Suprapubic skin (tissue), 4 donors: ENCODE measurements around the gene FXYD3. TPM values are rescaled to one million over a fixed set of nuclear protein-coding genes. Genes with fewer than 3 reads are reported as not detected.

Source experiments
- DNase-seq, 2 donors: peaks; one replicate each; pipeline ENCODE4 v3.0.0-alpha.2; 2019; ENCODE audit warnings: low spot score in 2 of 2
- H3K27ac ChIP-seq: fragments of 200-600 bp; sonication (generic); one replicate; pipeline ENCODE4 v1.5.1; 2019
- H3K27me3 ChIP-seq: fragments of 200-600 bp; sonication (generic); one replicate; pipeline ENCODE4 v1.5.1; 2019
- H3K36me3 ChIP-seq: fragments of 200-600 bp; sonication (generic); one replicate; pipeline ENCODE4 v1.5.1; 2019
- H3K4me1 ChIP-seq: fragments of 200-600 bp; sonication (generic); one replicate; pipeline ENCODE4 v1.5.1; 2019
- H3K4me3 ChIP-seq: fragments of 200-600 bp; sonication (generic); one replicate; pipeline ENCODE4 v1.5.1; 2019; ENCODE audit warnings: mild to moderate bottlenecking
- H3K9me3 ChIP-seq: fragments of 200-600 bp; sonication (generic); one replicate; pipeline ENCODE4 v1.5.1; 2019
- EP300 ChIP-seq: sonication (generic); formaldehyde crosslinking; IDR thresholded peaks from one replicate; pipeline ENCODE4 v1.6.1; 2017; ENCODE audit warnings: antibody characterized with exemption
- POLR2A ChIP-seq, 2 donors: fragments of 450-650 bp; IDR thresholded peaks; one replicate each; pipeline ENCODE4 v1.6.1; 2017; ENCODE audit warnings: antibody characterized with exemption in 2 of 2, mild to moderate bottlenecking in 2 of 2, moderate library complexity in 2 of 2
- POLR2AphosphoS5 ChIP-seq, 3 donors: sonication (generic); formaldehyde crosslinking; IDR thresholded peaks; one replicate each; pipeline ENCODE4 v1.6.1; 2017; ENCODE audit warnings: antibody characterized with exemption in 3 of 3
- WGBS: methylation state at CpG from one replicate; pipeline ENCODE4 v1.1.5; 2018; 5-methylcytosine and 5-hydroxymethylcytosine counted together
- total RNA-seq, 4 donors: library from RNA; depleted of rRNA; stranded (reverse); fragments of >200 nt; gene quantifications; one replicate each; pipeline ENCODE4 v1.1.0, GENCODE V29; 2016
- TF ChIP-seq, protein P1 (sequence below), 2 donors: fragments of 200-600 bp in 1 of 2; fragments of 450-650 bp in 1 of 2; sonication (generic) in 1 of 2; IDR thresholded peaks; one replicate each; pipeline ENCODE4 v1.5.1; 2016 to 2019; ENCODE audit warnings: antibody characterized with exemption in 2 of 2, mild to moderate bottlenecking in 1 of 2, moderate library complexity in 1 of 2

The FXYD3 gene
- total RNA-seq, 4 donors from 2014 or later = 383 to 765 (median 575) TPM

DNA sequence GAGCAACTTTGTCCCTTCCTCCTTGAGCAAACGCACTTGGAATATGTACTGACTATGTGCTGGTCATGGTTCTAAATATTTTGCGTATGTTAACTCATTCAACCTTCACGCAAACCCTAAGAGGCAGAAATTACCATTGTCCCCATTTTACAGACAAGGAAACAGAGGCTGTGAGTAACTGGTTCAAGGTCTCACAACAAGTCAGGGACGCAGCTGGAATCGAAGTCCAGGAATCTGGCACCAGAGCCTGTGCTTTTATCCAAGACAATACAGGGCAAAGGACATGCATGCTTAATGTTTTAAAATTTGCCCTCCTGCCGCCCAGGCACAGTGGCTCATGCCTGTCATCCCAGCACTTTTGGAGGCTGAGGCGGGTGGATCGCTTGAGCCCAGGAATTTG is 44.0 kb downstream of the FXYD3 start:
- Histone ChIP-seq H3K27me3 (no peaks in the 10 kb centered on the region), H3K4me1 (peaks cover 13% of the 10 kb centered on the region), H3K9me3 (peaks cover 4% of the 10 kb centered on the region), H3K4me3 (no peak overlapping the region), H3K27ac (no peak overlapping the region), H3K36me3 (peaks cover 69% of the 10 kb centered on the region)
- TF ChIP-seq EP300 (no peak), POLR2A (IDR thresholded peaks at IDR 0.05) (no peak), POLR2AphosphoS5 (IDR thresholded peaks at IDR 0.05) (no peak)
- TF ChIP-seq, protein P1, sequence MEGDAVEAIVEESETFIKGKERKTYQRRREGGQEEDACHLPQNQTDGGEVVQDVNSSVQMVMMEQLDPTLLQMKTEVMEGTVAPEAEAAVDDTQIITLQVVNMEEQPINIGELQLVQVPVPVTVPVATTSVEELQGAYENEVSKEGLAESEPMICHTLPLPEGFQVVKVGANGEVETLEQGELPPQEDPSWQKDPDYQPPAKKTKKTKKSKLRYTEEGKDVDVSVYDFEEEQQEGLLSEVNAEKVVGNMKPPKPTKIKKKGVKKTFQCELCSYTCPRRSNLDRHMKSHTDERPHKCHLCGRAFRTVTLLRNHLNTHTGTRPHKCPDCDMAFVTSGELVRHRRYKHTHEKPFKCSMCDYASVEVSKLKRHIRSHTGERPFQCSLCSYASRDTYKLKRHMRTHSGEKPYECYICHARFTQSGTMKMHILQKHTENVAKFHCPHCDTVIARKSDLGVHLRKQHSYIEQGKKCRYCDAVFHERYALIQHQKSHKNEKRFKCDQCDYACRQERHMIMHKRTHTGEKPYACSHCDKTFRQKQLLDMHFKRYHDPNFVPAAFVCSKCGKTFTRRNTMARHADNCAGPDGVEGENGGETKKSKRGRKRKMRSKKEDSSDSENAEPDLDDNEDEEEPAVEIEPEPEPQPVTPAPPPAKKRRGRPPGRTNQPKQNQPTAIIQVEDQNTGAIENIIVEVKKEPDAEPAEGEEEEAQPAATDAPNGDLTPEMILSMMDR (IDR thresholded peaks at IDR 0.05) = no peak
- WGBS = 80% methylated on average over 8 of the region's 8 CpGs
- DNase-seq = no peak

DNA sequence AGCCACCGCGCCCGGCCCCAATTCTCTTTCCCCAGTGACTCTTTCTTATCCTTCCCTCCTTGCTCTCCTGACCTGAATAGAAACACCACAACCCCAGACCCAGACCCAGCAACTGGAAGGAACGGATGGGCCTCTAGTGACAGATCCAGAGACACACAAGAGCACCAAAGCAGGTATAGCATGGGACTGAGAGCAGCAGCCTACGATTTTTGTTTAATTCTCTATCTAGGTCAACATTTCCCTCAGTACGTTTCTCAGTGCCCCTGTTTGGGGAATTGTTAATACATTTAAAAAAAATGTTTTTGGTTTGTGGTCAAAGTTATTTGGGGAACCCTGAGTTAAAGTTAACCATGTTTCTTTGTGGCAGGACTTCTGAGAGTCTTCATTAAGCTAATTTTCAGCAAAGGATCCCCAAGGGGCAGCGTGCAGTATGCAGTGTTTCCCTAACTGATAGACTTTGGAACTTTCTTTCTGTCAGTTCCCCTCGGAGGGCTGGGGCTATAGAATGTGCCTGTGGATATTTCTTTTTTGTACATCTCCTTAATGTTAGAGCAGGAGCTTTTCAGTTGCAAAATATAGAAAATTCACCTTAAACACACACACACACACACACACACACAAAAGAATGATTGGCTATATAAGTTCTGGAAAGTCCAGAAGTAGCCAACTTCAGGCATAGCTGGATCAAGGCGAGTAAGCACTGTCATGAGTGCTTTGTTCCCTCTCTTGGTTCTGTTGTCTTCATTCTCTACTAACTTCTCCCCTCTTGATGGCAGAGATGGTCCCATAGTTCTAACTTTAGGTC is 45.2 kb downstream of the FXYD3 start:
- 92% methylated on average over 9 of the region's 9 CpGs for WGBS
- peaks cover under 1% of the 10 kb centered on the region for H3K4me1 ChIP-seq
- TF ChIP-seq EP300 = no peak
- no peak for TF ChIP-seq POLR2A (IDR thresholded peaks at IDR 0.05)
- no peak for TF ChIP-seq POLR2AphosphoS5 (IDR thresholded peaks at IDR 0.05)
- TF ChIP-seq, protein P1 (IDR thresholded peaks at IDR 0.05) = no peak
- no peaks in the 10 kb centered on the region for H3K27me3 ChIP-seq
- peaks cover 4% of the 10 kb centered on the region for H3K9me3 ChIP-seq
- H3K27ac ChIP-seq = no peak overlapping the region
- no peak overlapping the region for H3K4me3 ChIP-seq
- peaks cover 82% of the 10 kb centered on the region for H3K36me3 ChIP-seq
- no peak for DNase-seq

DNA sequence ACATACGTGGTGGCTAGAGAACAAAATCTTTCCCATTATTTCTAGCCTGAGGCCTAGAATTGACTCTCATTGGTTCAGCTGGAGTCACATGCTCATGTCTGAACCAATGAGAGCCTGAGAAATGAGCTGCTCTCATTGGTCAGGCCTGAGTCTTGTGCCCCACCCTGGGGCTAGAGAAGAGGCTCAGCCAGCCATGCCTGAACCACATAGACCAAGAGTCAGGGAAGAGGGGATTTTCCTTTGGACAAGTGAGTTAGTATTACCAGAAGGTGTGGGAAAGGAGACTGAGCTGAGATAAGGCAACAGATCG is 45.8 kb downstream of the FXYD3 start:
- no peaks in the 10 kb centered on the region for H3K27me3 ChIP-seq
- TF ChIP-seq EP300 (no peak), POLR2AphosphoS5 (IDR thresholded peaks at IDR 0.05) (no peak)
- H3K9me3 ChIP-seq = peaks cover 4% of the 10 kb centered on the region
- WGBS = 97% methylated on average over 2 of the region's 2 CpGs
- DNase-seq = peak in 1 of 2 donors; percentile 17
- no peak overlapping the region for H3K4me3 ChIP-seq
- H3K36me3 ChIP-seq = peaks cover 87% of the 10 kb centered on the region
- no peaks in the 10 kb centered on the region for H3K4me1 ChIP-seq
- H3K27ac ChIP-seq = no peak overlapping the region

DNA sequence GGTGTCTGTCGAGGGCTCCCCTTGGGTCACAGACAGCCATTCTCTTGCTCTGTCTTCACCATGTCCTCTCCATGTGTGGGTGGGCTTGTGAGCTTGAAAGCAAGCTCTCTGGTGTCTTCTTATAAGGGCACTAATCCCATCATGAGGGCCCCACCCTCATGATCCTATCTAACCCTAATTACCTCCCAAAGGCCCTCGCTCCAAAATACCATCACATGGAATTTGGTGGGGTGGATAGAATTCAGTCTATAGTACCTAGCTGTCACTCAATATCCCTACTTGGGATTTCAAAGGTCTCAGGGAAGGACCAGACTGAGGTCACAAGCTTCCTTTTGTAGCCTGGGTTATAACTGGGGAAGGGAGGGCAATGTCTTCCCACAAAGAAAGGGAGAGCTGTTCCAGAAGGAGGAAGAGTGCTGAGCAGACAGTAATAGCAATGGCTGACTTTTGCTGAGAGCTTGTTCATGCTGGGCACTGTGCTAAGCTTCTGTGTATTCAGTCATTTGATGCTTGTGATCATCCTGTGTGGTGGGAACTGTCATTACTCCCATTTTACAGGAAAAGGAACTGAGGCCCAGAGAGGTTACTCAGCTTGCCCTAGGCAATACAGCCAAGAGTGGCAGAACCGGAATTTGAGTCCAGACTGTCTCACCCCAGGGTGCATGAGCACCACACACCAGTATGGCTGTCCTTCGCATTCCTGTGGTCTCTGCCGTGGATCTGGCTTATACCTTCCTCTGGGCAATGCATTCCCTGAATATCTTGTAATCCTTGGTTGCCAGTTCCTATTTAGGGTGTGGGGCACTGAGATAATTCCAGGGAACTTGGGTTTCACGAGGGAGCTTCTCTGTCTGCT is 47.1 kb downstream of the FXYD3 start:
- Histone ChIP-seq H3K4me1 (peaks cover 11% of the 10 kb centered on the region), H3K27me3 (no peaks in the 10 kb centered on the region), H3K4me3 (no peak overlapping the region), H3K27ac (no peak overlapping the region), H3K9me3 (peaks cover 4% of the 10 kb centered on the region), H3K36me3 (peaks cover 91% of the 10 kb centered on the region)
- peak in 1 of 2 donors; percentile 24 for DNase-seq
- no peak for TF ChIP-seq POLR2AphosphoS5 (IDR thresholded peaks at IDR 0.05)
- TF ChIP-seq, protein P1 (IDR thresholded peaks at IDR 0.05) = no peak
- TF ChIP-seq EP300 = no peak
- no peak for TF ChIP-seq POLR2A (IDR thresholded peaks at IDR 0.05)
- 82% methylated on average over 6 of the region's 6 CpGs for WGBS

DNA sequence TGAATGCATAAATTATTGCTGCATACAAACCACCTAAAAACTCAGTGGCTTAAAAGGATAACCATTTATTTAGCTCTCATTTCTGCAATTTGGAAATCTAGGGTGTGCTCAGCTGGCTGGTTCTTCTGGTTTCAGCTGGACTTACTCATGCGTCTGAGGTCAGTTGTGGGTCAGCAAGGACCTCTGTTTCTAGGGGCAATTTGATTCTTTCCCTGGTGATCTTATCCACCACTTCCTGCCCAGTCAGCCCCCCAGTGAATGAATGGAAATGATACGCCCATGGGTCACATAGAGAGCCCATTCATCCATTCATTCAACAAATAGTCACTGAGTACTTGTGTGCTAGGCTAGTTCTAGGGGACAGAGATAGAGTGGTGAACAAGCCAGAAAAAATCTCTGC is 48.8 kb downstream of the FXYD3 start:
- Histone ChIP-seq H3K36me3 (peaks cover 76% of the 10 kb centered on the region), H3K9me3 (peaks cover 4% of the 10 kb centered on the region), H3K27me3 (no peaks in the 10 kb centered on the region), H3K4me1 (peaks cover 24% of the 10 kb centered on the region), H3K27ac (no peak overlapping the region), H3K4me3 (no peak overlapping the region)
- 97% methylated on average over 2 of the region's 2 CpGs for WGBS
- TF ChIP-seq POLR2A (IDR thresholded peaks at IDR 0.05) (no peak), EP300 (no peak), POLR2AphosphoS5 (IDR thresholded peaks at IDR 0.05) (no peak)
- TF ChIP-seq, protein P1 (IDR thresholded peaks at IDR 0.05) = no peak
- DNase-seq = no peak
